HepG2 (cell line): ENCODE measurements around the gene HS6ST1. TPM values are rescaled to one million over a fixed set of nuclear protein-coding genes. Genes with fewer than 3 reads are reported as not detected.
A peak's percentile ranks its signal among the peaks of the same experiment; 100 is the strongest.

Source experiments
- ARHGAP35 ChIP-seq: sonication (generic); formaldehyde crosslinking; IDR thresholded peaks from 2 replicates; pipeline ENCODE4 v1.9.0; 2022; ENCODE audit warnings: mild to moderate bottlenecking, inconsistent platforms, moderate library complexity, missing genetic modification reagents, borderline replicate concordance
- ARNTL ChIP-seq: sonication (generic); formaldehyde crosslinking; IDR thresholded peaks from 2 replicates; pipeline ENCODE4 v1.4.0; 2020; ENCODE audit warnings: mild to moderate bottlenecking, missing genetic modification reagents
- CBX2 ChIP-seq, 2 experiments: fragments of 200-600 bp in 1 of 2; sonication (generic); formaldehyde crosslinking in 1 of 2; IDR thresholded peaks; 2 replicates each; pipeline versions ENCODE4 v1.7.0 to v1.8.1; 2018 to 2022; ENCODE audit warnings: low read depth in 2 of 2, low read length in 1 of 2, mild to moderate bottlenecking in 1 of 2, missing genetic modification reagents in 1 of 2
- GTF2F1 ChIP-seq: fragments of 150-350 bp; IDR thresholded peaks from 2 replicates; pipeline ENCODE4 v1.6.1; 2014; ENCODE audit warnings: low read length
- KDM1A ChIP-seq: IDR thresholded peaks from 2 replicates; pipeline ENCODE4 v1.6.1; 2016; ENCODE audit warnings: missing compliant biosample characterization
- MAFK ChIP-seq, 2 experiments: IDR thresholded peaks in 1 of 2; conservative IDR thresholded peaks in 1 of 2; 2 replicates each; pipeline ENCODE4 v1.6.1; 2011; ENCODE audit warnings: improper control_type of control experiment in 2 of 2, low read length in 2 of 2
- MEIS2 ChIP-seq: sonication (generic); formaldehyde crosslinking; IDR thresholded peaks from 2 replicates; pipeline ENCODE4 v1.9.0; 2021; ENCODE audit warnings: mild to moderate bottlenecking, missing genetic modification reagents
- RCOR2 ChIP-seq: IDR thresholded peaks from 2 replicates; pipeline ENCODE4 v1.6.1; 2016; ENCODE audit warnings: missing biosample characterization, missing genetic modification reagents
- REL ChIP-seq: sonication (generic); formaldehyde crosslinking; conservative IDR thresholded peaks from 2 replicates; pipeline ENCODE4 v1.8.0; 2022; ENCODE audit warnings: mild to moderate bottlenecking, missing genetic modification reagents, moderate library complexity
- RELA ChIP-seq: sonication (generic); formaldehyde crosslinking; IDR thresholded peaks from 2 replicates; pipeline ENCODE4 v1.4.0; 2020; ENCODE audit warnings: missing genetic modification reagents
- RFX3 ChIP-seq: IDR thresholded peaks from 2 replicates; pipeline ENCODE4 v1.6.1; 2016; ENCODE audit warnings: missing biosample characterization, missing genetic modification reagents
- SOX13 ChIP-seq, 3 experiments: fragments of 450-650 bp in 1 of 3; sonication (generic) in 1 of 3; formaldehyde crosslinking in 1 of 3; IDR thresholded peaks in 2 of 3; conservative IDR thresholded peaks in 1 of 3; 2 replicates each; pipeline versions ENCODE4 v1.5.0 to v1.6.1; 2016 to 2020; ENCODE audit warnings: antibody characterized with exemption in 1 of 3, mild to moderate bottlenecking in 1 of 3, missing compliant biosample characterization in 1 of 3, missing genetic modification reagents in 1 of 3, moderate library complexity in 1 of 3
- STAT5B ChIP-seq: sonication (generic); formaldehyde crosslinking; IDR thresholded peaks from 2 replicates; pipeline ENCODE4 v1.4.0; 2020; ENCODE audit warnings: missing genetic modification reagents
- XRCC5 ChIP-seq: fragments of 200-400 bp; formaldehyde crosslinking; optimal IDR thresholded peaks from 2 replicates; pipeline ENCODE3; 2017; ENCODE audit warnings: mild to moderate bottlenecking, low read length
- ZBTB40 ChIP-seq, 2 experiments: fragments of 450-650 bp in 1 of 2; sonication (generic) in 1 of 2; formaldehyde crosslinking in 1 of 2; IDR thresholded peaks; 2 replicates each; pipeline versions ENCODE4 v1.6.1 to v1.8.0; 2016 to 2022; ENCODE audit warnings: antibody characterized with exemption in 1 of 2, mild to moderate bottlenecking in 1 of 2, missing genetic modification reagents in 1 of 2
- ZNF253 ChIP-seq: sonication (generic); formaldehyde crosslinking; IDR thresholded peaks from 2 replicates; pipeline ENCODE4 v1.8.0; 2022; ENCODE audit warnings: mild to moderate bottlenecking, missing genetic modification reagents, borderline replicate concordance
- ZNF263 ChIP-seq: sonication (generic); formaldehyde crosslinking; IDR thresholded peaks from 2 replicates; pipeline ENCODE4 v1.4.0; 2020; ENCODE audit warnings: missing genetic modification reagents
- ZNF367 ChIP-seq: sonication (generic); formaldehyde crosslinking; IDR thresholded peaks from 2 replicates; pipeline ENCODE4 v1.4.0; 2020; ENCODE audit warnings: missing genetic modification reagents, borderline replicate concordance
- ZNF781 ChIP-seq: sonication (generic); formaldehyde crosslinking; IDR thresholded peaks from 2 replicates; pipeline ENCODE4 v1.5.1; 2020; ENCODE audit warnings: borderline replicate concordance, mild to moderate bottlenecking, missing genetic modification reagents; ENCODE audit errors: not compliant biosample characterization
- ZNF788 ChIP-seq: sonication (generic); formaldehyde crosslinking; IDR thresholded peaks from 2 replicates; pipeline ENCODE4 v1.5.0; 2020; ENCODE audit warnings: mild to moderate bottlenecking, missing genetic modification reagents, borderline replicate concordance
- polyA plus RNA-seq, 8 experiments: library from polyadenylated mRNA; depleted of rRNA in 3 of 8; stranded (reverse) in 7 of 8; unstranded in 1 of 8; fragments of >200 nt; fragmentation: Illumina TruSeq in 4 of 8; extraction: Trizol in 4 of 8; gene quantifications; 2 replicates each; pipeline versions ENCODE4 v1.2.1 to v1.2.3, GENCODE V29; 2011 to 2016; ENCODE audit warnings: low read depth in 4 of 8, missing spikeins in 1 of 8, mixed read lengths in 1 of 8; ENCODE audit not compliant: insufficient read depth in 1 of 8
- total RNA-seq, 5 experiments: library from RNA; depleted of rRNA; stranded (reverse); fragments of >200 nt; fragmentation: Illumina TruSeq; extraction: Trizol; gene quantifications; 2 replicates each; pipeline ENCODE4 v1.2.3, GENCODE V29; 2016; ENCODE audit warnings: low read depth in 1 of 5

Gene HS6ST1
- total and polyA plus RNA-seq, 2 of the 13 experiments (the other 11 are each of a cell fraction or from before 2014, with no cell fraction given): 34.5 to 84.6 TPM

DNA sequence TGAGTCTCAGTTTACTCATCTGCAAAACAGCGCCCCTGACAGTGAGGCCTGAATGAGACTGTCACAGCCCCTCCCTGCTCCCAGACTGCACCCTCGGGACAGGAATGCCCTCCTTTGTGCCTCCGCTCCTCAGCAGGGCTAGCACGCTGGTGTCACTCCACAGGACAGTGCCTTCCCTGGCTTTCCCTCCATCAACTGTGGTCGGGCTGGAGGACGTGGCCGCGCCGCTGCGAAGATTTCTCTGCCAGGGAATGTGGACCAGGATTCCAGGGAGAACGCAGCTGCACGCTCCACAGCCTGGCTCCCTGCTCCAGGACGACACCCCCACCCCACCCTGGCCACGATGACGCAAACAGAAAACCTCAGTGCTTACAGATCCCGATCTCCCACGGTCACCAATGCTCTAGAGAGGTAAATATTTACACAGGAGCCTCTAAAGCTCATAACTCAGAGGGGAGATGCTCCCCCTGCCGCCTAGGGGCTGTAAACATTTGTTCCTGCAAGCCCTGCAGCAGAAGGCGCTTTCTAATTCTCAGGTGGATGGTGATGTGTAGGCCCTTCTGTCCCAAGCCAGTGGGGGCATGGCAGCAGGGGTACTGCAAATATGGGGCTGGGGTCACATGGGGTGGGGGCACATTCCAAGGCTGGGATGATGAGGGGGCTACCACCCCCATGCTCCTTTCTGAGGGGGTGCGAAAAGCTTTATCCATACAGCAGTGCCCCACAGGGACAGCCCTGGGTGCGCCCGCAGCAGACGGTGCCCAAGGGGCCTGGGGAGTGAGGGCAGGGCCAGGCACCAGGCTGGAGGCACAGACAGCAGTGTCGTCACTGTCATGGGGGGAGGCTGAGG lies 12.4 kb downstream of the HS6ST1 start (continued):
- peak; percentile 28; the same call in 1 of the 2 replicates for TF ChIP-seq MEIS2
- TF ChIP-seq ZNF788: peak; percentile 55; the same call in 1 of the 2 replicates
- peak; percentile 83 for TF ChIP-seq ZNF781 (CRISPR knock-in tag)
- TF ChIP-seq ZNF253 (CRISPR knock-in tag): no peak
- peak; percentile 73; the same call in 1 of the 2 replicates for TF ChIP-seq ARNTL (CRISPR knock-in tag)
- peak; percentile 90 for TF ChIP-seq XRCC5
- 0 out of 2 replicates have a peak, but pooled peaks have one; percentile 42 for TF ChIP-seq REL (CRISPR knock-in tag)
- no peak for TF ChIP-seq GTF2F1
- TF ChIP-seq STAT5B (CRISPR knock-in tag): no peak
- peak; percentile 62; the same call in 1 of the 2 replicates for TF ChIP-seq ZNF263
- TF ChIP-seq ZBTB40 (IDR thresholded peaks at IDR 0.05): no peak
- no peak for TF ChIP-seq ZBTB40 (CRISPR knock-in tag; IDR thresholded peaks at IDR 0.05)
- no peak for TF ChIP-seq SOX13 (IDR thresholded peaks at IDR 0.05)
- TF ChIP-seq SOX13 (CRISPR knock-in tag; conservative IDR thresholded peaks at IDR 0.05 in 1 of 2, IDR thresholded peaks at IDR 0.05 in 1 of 2): peak in 1 of 2 experiments; percentile 85; a peak in 2 of 4 replicates
- peak; percentile 77 for TF ChIP-seq RCOR2
- TF ChIP-seq ZNF367: no peak
- no peak for TF ChIP-seq CBX2 (IDR thresholded peaks at IDR 0.05; ENCODE audit: low read depth, low read length)
- TF ChIP-seq CBX2 (CRISPR knock-in tag; IDR thresholded peaks at IDR 0.05; ENCODE audit: low read depth): no peak
- no peak; the same call in 1 of the 2 replicates for TF ChIP-seq ARHGAP35 (CRISPR knock-in tag)
- no peak for TF ChIP-seq RFX3 (CRISPR knock-in tag)
- TF ChIP-seq MAFK (conservative IDR thresholded peaks at IDR 0.05 in 1 of 2, IDR thresholded peaks at IDR 0.05 in 1 of 2; ENCODE audit: low read length in 2 of 2): no peak
- 0 out of 2 replicates have a peak, but pooled peaks have one; percentile 52 for TF ChIP-seq KDM1A (CRISPR knock-in tag)
- no peak; the same call in 1 of the 2 replicates for TF ChIP-seq RELA (CRISPR knock-in tag)
